ENCODE data around the gene PDE4B.
A peak's percentile ranks its signal among the peaks of the same experiment; 100 is the strongest.
"Not testable (repeated sequence)": the region's sequence is repeated elsewhere in the genome, so short reads cannot be mapped to it uniquely, and the experiment has no call there.

PDE4B gene

DNA sequence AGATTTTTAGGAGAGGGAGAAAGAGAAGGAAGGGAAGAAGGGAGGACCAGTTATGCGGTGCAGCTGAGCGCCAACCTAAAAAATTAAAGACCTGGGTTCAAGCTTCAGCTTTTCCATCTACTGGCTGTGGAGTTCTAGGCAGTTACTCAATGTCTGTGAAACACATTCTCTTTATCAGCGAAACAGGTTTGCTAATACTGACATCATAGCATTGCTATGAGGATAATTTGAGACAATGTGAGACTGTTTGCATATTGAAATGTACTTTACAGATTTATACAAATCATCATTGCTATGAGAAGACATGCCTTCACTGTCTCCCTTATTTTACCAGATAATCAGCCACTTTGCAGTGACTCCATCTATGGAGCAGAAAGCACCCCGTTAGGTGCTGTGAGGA, 518.4 kb downstream of the PDE4B start:
- DNase-seq (ENCODE audit: low read depth in 2 of 2): no peak

DNA sequence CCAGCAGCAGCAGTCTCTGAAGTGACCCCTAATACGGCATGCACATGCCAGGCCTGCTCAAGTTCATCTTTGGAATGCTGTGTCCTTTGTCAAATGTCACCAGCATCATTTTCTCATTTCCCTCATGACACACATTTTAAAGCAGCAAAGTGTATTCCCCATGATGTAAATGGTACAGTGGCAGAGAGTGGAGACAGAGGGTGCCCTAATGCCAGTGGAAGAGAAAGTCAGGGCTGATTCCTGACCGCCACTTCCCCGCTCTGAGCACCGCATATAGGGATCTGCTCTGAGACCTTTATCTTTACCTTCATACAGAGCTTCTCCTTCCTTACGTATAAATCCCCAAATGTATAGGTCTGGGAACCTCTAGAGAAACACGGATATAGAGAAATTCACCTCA, 518.9 kb downstream of the PDE4B start:
- DNase-seq (ENCODE audit: low read depth in 2 of 2): no peak

DNA sequence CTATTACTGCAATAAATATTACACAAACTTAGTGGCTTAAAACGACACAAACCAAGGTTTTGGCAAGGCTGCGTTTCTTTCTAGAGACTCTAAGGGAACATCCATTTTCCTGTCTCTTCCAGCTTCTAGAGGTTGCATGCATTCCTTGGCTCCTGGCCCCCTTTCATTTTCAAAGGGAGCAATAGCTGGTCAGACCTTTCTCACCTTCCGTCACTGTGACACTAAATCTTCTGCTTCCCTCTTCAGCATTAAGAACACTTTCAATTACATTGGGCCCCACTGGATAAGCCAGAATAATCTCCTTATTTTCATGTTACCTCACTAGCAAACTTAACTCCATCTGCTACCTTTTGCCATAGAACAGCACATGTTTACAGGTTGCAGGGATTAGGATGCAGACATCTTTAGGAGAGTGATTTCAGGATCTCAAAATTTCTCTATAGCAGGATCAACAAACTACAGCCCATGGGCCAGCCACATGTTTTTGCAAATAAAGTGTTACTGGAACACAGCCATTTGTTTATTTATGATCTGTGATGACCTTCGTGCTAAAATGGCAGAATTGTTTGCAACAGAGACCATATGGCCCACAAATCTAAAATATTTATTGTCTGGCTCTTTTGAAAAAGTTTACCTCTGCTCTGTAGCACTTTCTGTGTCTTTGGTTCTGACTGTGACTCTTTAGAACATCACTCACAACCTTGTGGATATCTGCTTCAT, 519.7 kb downstream of the PDE4B start:
- DNase-seq (ENCODE audit: low read depth in 2 of 2): no peak

DNA sequence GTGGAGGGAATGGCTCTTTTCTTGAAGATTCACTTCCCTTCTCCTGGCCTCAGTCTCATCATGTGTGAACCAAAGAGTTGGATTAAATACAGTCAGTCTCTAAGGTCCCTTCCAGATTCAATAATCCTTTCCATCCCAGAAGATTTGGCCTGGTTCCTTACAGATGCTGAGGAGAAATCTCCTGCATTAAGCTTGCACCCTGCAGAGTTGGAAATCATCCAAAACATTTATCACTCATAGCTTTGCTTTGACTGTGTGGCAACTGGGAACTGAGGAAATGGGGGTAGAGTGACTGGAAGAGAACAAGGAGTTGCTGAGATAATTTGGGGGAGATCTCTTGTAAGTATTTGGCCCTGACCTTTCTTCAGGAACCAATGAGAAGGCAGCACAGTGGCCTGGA, 520.7 kb downstream of the PDE4B start:
- no peak for DNase-seq (ENCODE audit: low read depth in 2 of 2)

DNA sequence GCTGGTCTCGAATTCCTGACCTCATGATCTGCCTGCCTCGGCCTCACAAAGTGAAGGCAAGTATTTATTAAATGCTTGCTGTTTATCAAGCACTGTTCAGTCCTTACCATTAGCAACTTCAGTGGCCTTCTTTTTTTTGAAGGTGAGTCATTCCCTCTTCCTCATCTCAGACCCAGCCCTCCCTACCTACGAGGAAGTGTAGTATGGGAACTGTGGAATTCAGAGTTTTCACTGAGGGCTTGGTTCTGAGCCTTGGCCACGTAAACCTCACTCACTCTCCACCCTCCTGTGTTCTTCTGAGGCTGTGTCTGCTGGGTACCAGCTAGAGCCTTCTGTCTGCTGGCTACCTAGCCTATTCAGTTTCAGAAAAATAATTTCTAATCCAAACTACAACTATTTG, 523.0 kb downstream of the PDE4B start:
- no peak for DNase-seq (ENCODE audit: low read depth in 2 of 2)

DNA sequence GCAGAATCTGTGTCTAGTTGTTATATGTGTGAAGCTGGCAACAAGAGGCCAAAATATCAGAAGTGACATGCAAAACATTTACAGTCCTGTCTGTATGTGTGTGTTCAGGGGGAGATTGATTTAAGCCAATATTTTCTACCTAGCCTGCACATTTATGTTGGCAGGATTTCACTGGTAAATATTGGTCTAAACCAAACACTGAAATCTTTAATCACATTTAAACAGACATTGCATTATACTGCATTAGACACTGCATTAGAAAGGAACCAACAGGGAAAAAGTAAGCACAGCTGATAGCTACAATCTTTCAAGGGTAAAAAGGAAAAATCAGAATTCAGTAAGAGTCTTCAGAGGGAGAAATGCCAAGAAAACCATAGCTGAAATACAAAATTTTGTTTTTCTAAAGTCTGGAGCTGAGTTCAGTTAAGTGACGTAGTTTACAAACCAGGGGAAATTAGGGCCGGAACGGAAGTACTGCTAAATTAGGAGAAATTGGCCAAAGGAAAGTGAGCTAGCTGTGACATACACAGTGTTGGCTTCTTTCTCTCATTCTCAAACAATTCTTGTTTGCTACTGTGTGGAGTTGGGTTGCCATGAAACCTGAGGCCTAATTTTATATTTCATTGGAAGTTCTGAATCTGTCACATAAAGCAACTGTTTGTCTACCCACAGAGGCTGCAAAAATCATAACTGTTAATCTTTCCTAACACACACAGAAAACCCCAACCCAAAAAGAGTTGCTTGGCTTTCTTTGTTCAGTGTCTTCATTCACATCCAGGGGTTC, 524.0 kb downstream of the PDE4B start:
- DNase-seq (ENCODE audit: low read depth in 2 of 2): no peak

DNA sequence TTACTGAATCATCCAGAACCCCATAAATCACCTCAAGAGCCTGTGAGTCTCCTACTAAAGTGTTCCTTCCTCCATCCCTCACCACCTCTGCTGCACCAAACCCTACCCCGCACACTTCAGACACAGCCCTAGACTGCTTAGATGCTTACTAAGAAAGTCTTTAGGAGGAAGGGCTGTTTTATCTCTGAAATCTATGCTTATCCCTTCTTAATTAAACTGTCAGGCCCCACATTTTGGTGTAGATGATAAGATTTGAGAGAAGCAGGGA, 524.5 kb downstream of the PDE4B start:
- DNase-seq (ENCODE audit: low read depth in 2 of 2): no peak

DNA sequence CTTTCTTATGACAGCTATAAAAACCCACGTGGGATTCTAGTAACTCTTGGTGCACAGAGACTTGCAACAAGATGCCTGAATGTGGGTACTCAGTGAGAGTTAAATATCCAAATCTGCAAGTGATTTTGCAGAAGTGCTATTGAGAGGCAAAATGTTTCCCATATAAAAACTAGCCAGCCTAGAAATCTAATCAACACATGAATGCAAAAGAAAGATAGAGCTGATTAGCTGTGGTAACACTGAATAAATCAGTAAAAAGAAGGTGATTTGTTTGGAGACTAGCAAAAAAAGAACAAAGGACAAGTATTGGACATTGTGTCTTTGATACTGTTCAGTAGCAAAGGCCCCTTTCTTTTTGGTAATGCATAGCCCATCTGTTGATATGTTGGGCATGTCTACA, 527.5 kb downstream of the PDE4B start:
- DNase-seq (ENCODE audit: low read depth in 2 of 2): no peak

DNA sequence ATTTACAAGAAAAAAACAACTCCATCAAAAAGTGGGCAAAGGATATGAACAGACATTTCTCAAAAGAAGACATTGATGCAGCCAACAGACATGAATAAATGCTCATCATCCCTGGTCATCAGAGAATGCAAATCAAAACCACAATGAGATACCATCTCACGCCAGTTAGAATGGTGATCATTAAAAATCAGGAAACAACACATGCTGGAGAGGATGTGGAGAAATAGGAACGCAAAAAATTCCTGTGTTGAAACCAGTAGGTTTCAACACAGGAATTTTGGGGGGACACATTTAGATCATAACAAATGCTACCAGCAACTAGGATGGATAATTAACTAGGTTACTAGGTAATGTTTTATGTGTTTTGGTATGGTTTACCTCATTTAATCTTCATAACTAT, 529.8 kb downstream of the PDE4B start:
- not testable (repeated sequence) for DNase-seq (ENCODE audit: low read depth in 2 of 2)

DNA sequence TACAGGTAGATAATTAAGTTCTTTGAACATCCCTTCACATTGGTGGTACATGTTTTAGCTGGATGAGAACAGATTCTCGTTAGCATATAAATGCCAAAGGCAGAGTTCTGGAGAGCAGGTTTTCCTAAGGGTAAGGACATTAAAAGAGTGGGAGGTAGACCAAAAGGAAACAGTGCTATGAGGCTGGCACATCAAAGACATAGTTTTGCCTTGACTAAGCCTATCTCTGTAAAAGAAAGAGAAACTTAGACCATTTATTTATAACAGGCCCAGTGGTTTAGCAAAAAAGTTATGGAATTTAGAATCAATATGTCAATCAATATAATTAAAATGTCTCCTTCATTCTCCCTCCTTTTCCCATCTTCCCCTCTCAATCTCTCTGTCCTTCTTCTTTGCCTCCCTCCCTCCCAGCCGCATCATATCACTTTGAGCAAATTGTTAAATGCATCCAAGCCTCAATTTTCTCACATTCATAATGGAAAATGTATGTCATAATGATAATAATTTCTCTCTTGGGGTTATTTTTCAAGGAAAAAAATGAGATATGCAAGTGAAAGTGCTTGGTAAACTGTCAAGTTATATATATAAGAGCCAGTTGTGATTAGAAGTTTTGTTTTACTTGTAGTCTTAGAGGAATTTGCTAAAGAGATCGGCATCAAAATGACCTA, 531.4 kb downstream of the PDE4B start:
- no peak for DNase-seq (ENCODE audit: low read depth in 2 of 2)

DNA sequence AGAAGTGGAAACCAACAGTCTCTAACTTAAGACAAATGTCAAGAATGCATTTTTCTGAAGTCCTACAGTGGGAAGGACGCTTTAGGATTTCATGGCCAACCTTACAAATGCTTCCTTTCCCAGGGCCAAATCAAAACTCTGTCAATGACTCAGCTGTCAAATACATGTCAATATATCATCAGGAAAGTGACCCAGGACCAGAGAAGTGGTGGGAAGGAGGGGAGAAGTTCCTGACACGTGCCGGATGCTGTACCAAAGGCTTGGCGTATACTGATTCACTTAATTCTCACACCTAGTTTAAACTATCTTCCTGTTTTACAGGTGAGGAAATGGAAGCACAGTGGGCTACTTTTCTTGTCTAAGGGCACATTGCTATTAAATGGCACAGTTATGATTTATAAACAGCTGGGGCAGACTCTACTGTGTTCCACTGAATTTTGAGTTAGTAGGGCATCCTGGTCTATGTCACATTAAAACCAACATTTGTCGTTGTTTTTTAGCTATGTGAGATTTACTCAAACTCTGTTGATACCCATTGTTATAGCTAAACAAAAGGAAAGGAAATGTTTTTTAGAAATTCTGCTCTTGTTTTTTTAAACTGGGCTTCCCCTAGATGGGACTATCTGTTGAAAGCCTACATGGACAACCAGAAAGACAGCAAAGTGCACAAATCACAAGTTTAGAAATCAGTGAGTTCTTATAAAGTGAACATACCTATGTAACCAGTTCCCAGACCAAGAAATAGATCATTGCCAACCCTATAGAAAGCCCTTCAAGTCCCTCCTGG, 533.1 kb downstream of the PDE4B start:
- DNase-seq (ENCODE audit: low read depth in 2 of 2): no peak

DNA sequence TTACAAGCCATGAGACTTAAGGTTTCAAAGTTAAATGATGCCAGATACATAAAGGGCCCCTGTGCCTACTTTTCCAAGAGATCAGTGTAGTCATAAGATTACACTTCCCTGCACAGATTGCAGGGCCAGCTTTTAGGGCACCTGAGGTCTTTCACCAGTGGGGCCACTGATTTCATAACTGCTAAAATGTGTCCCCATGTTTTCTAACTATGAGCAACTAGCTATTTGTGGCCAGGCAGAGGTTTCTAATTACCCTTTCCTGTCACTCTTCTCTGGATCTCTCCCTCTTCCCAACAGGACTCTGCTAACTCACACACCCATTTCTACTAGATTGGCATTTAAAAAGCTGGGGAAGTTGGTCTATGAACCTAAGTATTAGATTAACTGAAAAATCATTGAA, 534.2 kb downstream of the PDE4B start:
- no peak for DNase-seq (ENCODE audit: low read depth in 2 of 2)

DNA sequence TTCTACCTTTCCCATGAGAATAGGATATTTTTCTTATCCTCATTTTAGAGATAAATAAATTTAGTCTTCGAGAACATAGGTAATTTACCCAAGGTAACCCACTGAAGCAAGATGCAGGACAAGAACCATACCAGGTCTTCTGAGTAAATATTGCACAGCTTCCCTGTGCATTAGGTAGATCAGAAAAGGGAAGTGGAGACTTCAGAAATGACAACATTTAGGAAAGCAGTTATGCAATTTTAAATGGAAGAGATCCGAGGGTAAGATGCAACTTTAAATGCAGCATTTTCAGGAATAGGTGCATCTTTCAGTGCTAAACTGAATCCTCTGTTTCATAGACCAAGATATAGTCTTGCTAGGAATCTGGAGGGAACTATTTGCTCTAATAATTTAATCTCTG, 534.9 kb downstream of the PDE4B start:
- DNase-seq (ENCODE audit: low read depth in 2 of 2): no peak

DNA sequence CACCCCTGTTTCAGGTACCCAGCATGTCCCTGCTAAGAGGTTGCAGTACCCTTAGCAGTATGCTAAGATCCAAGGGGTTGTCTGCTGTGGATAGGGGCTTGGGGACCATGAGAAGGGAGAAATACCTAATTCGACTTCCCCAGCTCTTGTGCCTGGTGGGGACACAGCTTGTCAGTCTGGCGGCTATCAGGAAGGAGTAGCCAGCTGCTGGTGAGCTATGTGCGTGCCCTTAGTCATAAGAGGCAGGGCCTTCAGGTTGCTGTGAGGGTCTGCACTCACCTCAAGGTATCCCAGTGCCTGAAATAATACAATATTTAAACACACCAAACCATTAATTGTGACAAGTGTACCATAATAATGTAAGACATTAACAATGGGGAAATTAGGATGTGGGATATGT, 536.2 kb downstream of the PDE4B start:
- no peak for DNase-seq (ENCODE audit: low read depth in 2 of 2)

DNA sequence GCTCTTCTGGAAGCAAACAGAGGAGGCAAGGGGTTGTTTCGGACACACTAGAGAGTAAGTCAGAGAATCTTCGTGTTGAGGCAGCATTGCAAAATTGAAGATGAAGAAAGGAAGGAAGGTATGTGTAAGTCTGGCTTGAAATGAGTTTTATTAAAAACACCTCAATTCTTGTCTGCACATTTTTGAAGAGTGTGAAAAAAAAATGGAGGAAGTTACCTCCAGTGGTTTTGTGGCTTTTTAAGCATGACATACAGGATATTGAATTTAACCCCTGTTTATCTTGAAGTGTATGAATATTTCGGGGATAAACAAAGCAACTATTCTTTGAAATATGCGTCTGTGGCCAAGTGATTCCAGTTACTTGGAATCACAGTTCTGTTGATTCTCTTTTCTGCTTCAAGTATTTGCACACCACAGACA, 538.0 kb downstream of the PDE4B start:
- no peak for DNase-seq (ENCODE audit: low read depth in 2 of 2)

DNA sequence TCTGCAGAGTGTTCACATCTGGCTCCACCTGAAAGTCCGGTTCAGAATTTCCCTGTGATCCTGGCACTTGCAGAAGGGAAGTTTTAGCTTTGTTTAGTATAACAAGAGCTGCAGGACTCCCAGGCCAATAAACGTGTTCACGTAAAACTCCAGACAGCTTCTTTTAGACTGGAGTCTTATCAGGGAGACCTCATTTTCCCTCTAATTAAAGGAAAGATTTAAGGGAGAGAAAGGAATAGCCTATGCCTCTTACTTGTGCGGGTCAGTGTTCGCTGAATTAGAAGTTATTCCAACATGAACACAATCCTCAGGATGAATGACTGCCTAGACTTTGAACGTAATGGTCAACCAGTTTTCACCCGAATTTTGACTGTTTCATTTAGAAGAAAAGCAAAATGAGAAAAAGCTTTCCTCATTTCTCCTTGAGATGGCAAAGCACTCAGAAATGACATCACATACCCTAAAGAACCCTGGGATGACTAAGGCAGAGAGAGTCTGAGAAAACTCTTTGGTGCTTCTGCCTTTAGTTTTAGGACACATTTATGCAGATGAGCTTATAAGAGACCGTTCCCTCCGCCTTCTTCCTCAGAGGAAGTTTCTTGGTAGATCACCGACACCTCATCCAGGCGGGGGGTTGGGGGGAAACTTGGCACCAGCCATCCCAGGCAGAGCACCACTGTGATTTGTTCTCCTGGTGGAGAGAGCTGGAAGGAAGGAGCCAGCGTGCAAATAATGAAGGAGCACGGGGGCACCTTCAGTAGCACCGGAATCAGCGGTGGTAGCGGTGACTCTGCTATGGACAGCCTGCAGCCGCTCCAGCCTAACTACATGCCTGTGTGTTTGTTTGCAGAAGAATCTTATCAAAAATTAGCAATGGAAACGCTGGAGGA, 539.2 kb downstream of the PDE4B start:
- peak; percentile 19 to 23 for DNase-seq (ENCODE audit: low read depth in 2 of 2)

DNA sequence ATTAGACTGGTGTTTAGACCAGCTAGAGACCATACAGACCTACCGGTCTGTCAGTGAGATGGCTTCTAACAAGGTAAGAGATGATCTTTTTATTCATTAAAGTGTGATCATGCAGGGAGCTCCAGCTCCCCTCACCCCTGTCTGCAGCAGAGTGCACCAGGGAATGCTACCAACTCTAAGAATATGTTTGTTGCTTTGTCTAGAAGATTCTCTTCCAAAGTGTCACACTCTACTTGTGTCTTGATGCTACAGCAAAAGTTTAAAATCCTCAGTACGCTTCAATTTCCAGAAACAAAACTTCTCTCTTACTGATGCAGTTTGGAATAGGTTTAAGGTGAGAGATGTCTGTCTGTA, 539.8 kb downstream of the PDE4B start:
- no peak for DNase-seq (ENCODE audit: low read depth in 2 of 2)

DNA sequence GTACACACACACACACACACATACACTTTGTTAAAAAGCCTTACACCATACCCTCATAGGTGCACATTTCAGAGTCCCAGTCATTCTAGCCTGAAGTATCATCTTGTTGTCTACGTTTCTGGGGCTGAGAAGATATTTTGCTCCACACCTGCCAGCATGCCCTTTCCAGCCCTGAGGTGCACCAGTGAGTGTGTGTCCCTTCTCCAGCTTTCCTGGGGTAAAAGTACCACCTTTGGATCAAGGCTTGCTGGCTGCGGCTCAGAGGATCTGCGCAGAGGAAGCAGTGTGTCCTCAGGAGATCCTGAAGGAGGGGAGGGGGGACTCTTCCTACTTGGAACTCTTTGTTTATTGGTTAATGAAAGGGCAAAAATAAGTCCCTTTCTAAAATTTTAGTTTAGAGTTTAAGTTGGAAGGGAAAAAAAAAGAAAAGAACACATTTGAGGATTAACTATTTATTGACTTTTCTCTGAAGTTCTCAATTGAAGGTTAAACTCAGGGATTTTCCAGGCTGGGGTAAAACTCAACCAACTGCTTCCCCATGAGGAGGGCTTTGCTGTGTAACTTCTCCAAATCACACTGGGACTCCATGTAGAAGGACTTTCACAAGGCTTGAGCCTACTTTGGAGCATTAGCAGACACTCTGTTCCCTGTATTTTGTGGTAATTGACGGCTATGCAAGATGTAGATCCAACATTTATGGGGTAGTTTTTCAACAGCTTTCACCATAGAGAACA, 540.9 kb downstream of the PDE4B start:
- no peak for DNase-seq (ENCODE audit: low read depth in 2 of 2)

DNA sequence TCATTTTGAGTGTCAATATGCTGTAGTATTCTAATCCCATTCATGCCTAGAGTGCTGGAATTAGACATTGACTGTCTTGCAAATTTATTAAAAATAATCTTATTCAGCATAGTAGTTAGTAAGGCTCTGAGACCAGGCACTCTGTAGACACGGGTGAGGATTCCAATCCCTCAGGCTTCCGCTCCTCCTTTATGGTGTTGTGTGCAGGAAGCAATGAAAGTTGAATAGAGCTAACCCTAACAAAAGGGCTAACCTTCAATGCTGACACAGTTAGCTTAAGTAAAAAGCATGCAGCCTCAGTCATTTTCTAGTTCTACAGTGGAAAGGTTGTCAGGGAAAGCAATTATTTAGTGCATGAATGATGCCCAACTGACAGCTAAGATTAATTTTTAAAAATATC, 541.6 kb downstream of the PDE4B start:
- DNase-seq (ENCODE audit: low read depth in 2 of 2): no peak

DNA sequence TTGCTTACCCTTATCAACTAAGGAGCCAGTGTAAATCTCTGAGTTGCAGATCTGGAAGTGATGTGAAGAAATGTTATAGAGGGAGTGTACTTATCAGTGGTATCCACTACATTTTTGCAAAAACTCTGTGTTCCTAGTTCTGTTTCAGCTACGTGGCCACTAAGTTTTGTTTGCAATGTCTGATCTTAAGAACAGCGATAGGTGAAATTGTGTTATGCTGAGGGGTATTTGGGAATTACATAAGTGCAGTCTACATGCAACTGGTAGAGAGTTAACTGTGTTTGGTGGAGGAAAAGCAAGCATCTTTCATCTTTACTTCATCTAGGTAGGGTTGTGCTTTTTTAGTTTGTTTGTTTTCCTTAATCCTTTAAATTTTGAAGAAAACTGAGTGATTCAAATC, 542.4 kb downstream of the PDE4B start:
- no peak for DNase-seq (ENCODE audit: low read depth in 2 of 2)

Data from stimulated activated CD8-positive, alpha-beta memory T cell treated with anti-CD3 and anti-CD28 coated beads, Interleukin-7, amount 100 ng/mL, for 1 hour (primary cell).